Breast epithelium (tissue), 3 donors: ENCODE measurements around the gene SLC22A3.

Source experiments
- POLR2A ChIP-seq: fragments of 450-650 bp; IDR thresholded peaks from one replicate; pipeline ENCODE4 v1.6.1; 2016; ENCODE audit warnings: antibody characterized with exemption, mild to moderate bottlenecking, moderate library complexity
- POLR2AphosphoS5 ChIP-seq, 3 donors: sonication (generic); formaldehyde crosslinking; IDR thresholded peaks; one replicate each; pipeline ENCODE4 v1.6.1; 2017; ENCODE audit warnings: antibody characterized with exemption in 3 of 3
- TF ChIP-seq, protein P1 (sequence below), 3 donors: fragments of 450-650 bp; IDR thresholded peaks; one replicate each; pipeline ENCODE4 v1.5.1; 2016 to 2017; ENCODE audit warnings: antibody characterized with exemption in 3 of 3, mild to moderate bottlenecking in 3 of 3, moderate library complexity in 3 of 3

DNA sequence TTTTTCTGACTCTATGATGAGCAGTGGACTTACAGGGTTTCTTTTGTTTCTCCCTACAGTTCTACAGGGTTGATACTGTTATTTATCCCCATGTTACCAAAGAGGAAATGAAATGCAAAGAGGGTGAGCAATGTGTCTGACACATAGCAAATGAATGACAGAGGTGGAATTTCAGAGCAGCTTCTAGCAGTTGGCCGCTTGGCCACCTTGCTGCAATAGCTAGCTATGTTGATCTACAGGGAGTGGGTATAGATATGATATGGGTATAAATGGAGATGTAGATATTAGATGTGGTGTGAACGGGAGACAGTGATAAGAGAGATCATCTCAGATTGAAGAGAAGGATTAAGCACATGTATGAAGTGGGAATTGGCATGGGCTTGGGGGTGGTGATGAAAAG, 10.9 kb upstream of the SLC22A3 start:
- TF ChIP-seq, protein P1, sequence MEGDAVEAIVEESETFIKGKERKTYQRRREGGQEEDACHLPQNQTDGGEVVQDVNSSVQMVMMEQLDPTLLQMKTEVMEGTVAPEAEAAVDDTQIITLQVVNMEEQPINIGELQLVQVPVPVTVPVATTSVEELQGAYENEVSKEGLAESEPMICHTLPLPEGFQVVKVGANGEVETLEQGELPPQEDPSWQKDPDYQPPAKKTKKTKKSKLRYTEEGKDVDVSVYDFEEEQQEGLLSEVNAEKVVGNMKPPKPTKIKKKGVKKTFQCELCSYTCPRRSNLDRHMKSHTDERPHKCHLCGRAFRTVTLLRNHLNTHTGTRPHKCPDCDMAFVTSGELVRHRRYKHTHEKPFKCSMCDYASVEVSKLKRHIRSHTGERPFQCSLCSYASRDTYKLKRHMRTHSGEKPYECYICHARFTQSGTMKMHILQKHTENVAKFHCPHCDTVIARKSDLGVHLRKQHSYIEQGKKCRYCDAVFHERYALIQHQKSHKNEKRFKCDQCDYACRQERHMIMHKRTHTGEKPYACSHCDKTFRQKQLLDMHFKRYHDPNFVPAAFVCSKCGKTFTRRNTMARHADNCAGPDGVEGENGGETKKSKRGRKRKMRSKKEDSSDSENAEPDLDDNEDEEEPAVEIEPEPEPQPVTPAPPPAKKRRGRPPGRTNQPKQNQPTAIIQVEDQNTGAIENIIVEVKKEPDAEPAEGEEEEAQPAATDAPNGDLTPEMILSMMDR (IDR thresholded peaks at IDR 0.05) = no peak
- no peak for TF ChIP-seq POLR2A
- TF ChIP-seq POLR2AphosphoS5 (IDR thresholded peaks at IDR 0.05) = no peak
